ENCODE measurements around the gene KRT31. TPM values are rescaled to one million over a fixed set of nuclear protein-coding genes. Genes with fewer than 3 reads are reported as not detected.

KRT31 gene
- total RNA-seq, 2 experiments from 2014 or later = not detected

DNA sequence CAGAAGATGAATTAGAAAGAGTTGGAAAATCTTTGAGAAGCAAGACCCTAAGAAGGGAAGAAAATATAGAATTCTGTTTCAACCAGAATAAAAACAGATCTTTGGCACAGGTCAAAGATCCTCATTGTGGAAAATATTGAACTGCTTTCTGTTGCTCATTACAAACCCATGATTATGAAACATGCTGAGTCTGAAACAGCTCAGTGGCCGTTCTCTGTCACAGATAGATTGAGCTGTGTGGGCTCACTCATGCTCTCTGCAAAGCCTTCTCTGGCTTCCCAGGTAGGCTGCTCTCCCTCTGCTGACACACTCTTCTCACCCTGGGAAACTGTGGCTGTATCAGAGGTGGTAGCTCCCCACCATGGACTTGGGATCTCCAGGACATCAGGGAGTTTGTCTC lies 46.8 kb upstream of the KRT31 start:
- Histone ChIP-seq H3K36me3 (ENCODE audit: insufficient read depth, low read length) (no peaks in the 10 kb centered on the region), H3K9me3 (ENCODE audit: control insufficient read depth in 1 of 2, insufficient read depth in 1 of 2, low read length in 2 of 2) (peaks cover 0 to 5% of the 10 kb centered on the region in 2 experiments), H3K4me1 (ENCODE audit: insufficient read depth, low read length) (no peaks in the 10 kb centered on the region), H3K4me3 (ENCODE audit: low read length) (no peak overlapping the region), H3K27ac (ENCODE audit: low read depth in 1 of 2, low read length in 2 of 2) (no peak overlapping the region), H3K27me3 (ENCODE audit: control insufficient read depth in 1 of 2, insufficient read depth in 2 of 2, low read length in 2 of 2) (peaks cover 0 to 2% of the 10 kb centered on the region in 2 experiments)
- intact Hi-C loops (cut with DNase I, micrococcal nuclease) = no loop called here
- Mint-ChIP-seq H3K4me3 (no peak overlapping the region), H3K27ac (no peak overlapping the region), H3K9me3 (no peaks in the 10 kb centered on the region), H3K4me1 (ENCODE audit: low read depth) (no peaks in the 10 kb centered on the region), H3K27me3 (peaks cover 9% of the 10 kb centered on the region), H3K36me3 (ENCODE audit: low read depth) (no peaks in the 10 kb centered on the region)
- POLR2A ChIA-PET = no interaction called here
- CTCF ChIA-PET = interaction anchor here (1.5 kb wide), 1 partner anchor 24 kb away, joined by 3 read pairs; no protein-coding TSS in a partner anchor
- TF ChIP-seq, protein P1, sequence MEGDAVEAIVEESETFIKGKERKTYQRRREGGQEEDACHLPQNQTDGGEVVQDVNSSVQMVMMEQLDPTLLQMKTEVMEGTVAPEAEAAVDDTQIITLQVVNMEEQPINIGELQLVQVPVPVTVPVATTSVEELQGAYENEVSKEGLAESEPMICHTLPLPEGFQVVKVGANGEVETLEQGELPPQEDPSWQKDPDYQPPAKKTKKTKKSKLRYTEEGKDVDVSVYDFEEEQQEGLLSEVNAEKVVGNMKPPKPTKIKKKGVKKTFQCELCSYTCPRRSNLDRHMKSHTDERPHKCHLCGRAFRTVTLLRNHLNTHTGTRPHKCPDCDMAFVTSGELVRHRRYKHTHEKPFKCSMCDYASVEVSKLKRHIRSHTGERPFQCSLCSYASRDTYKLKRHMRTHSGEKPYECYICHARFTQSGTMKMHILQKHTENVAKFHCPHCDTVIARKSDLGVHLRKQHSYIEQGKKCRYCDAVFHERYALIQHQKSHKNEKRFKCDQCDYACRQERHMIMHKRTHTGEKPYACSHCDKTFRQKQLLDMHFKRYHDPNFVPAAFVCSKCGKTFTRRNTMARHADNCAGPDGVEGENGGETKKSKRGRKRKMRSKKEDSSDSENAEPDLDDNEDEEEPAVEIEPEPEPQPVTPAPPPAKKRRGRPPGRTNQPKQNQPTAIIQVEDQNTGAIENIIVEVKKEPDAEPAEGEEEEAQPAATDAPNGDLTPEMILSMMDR (IDR thresholded peaks at IDR 0.05) = no peak
- ATAC-seq (ENCODE audit: poor library complexity) (no peak), DNase-seq (no peak)

DNA sequence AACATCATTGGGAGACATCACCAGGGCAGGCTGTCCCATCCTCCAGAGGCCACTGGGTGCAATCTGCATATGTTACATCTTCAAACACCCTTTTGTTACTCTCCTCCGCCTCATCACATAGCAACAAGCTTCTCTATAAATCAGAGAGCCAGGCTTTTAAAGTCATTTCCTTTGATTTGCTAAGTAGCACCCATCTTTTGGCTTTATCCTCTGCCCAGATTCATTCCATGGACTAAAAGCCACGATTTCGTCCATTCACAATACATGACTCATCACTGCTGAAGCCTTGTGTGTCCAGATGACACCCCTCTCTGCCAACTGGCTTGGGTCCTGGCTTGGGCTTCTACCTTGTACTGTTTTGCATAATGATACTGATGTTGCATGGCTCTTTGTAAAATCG lies 45.3 kb upstream of the KRT31 start:
- H3K4me3 Mint-ChIP-seq = no peak overlapping the region
- H3K27me3 ChIP-seq (ENCODE audit: control insufficient read depth in 1 of 2, insufficient read depth in 2 of 2, low read length in 2 of 2) = peaks cover 0 to 2% of the 10 kb centered on the region in 2 experiments
- ChIA-PET CTCF (interaction anchor here (1.5 kb wide), 1 partner anchor 23 kb away, joined by 3 read pairs; no protein-coding TSS in a partner anchor), POLR2A (no interaction called here)
- H3K27ac Mint-ChIP-seq = no peak overlapping the region
- DNase-seq (no peak), ATAC-seq (ENCODE audit: poor library complexity) (no peak)
- no peaks in the 10 kb centered on the region for H3K4me1 ChIP-seq (ENCODE audit: insufficient read depth, low read length)
- H3K36me3 Mint-ChIP-seq (ENCODE audit: low read depth) = no peaks in the 10 kb centered on the region
- peaks cover 0 to 5% of the 10 kb centered on the region in 2 experiments for H3K9me3 ChIP-seq (ENCODE audit: control insufficient read depth in 1 of 2, insufficient read depth in 1 of 2, low read length in 2 of 2)
- H3K4me3 ChIP-seq (ENCODE audit: low read length) = no peak overlapping the region
- TF ChIP-seq, protein P1 (IDR thresholded peaks at IDR 0.05) = no peak
- no peaks in the 10 kb centered on the region for H3K4me1 Mint-ChIP-seq (ENCODE audit: low read depth)
- H3K27ac ChIP-seq (ENCODE audit: low read depth in 1 of 2, low read length in 2 of 2) = no peak overlapping the region
- H3K9me3 Mint-ChIP-seq = no peaks in the 10 kb centered on the region
- H3K36me3 ChIP-seq (ENCODE audit: insufficient read depth, low read length) = no peaks in the 10 kb centered on the region
- H3K27me3 Mint-ChIP-seq = peaks cover 9% of the 10 kb centered on the region
- intact Hi-C loops (cut with DNase I, micrococcal nuclease) = no loop called here

DNA sequence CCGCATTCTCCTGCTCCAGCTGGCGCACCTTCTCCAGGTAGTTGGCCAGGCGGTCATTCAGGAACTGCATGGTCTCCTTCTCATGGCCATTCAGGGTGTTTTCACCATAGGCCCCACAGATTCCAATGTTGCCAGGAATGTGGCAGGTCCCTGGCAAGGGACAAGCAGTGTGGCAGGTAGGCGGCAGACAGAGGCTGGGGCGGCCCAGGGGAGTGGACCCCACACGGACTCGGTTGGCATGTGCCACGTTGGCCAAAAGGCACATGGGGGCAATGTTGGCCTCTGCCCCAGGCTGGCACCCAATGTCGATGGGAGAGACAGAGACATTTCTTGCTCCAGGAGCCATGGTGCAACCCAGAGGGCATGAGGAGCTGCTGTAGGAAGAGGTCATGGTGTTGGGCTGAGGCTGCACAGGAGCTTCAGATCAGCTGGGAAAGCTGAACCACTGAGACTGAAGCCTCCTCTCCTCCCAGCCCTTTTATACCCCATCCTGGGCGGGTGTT lies 43.2 kb upstream of the KRT31 start, which contains the start of gene KRT38:
KRT38 (minus strand) TSS at position 453 of the 503 bp plus-strand sequence; CDS start at position 391, 62 bp downstream.
- no peaks in the 10 kb centered on the region for H3K4me1 Mint-ChIP-seq (ENCODE audit: low read depth)
- TF ChIP-seq, protein P1 (IDR thresholded peaks at IDR 0.05) = no peak
- CTCF ChIA-PET = no interaction called here

More for the DNA sequence above, 43.2 kb upstream of the KRT31 start, which contains the start of gene KRT38:
- DNase-seq (no peak), ATAC-seq (ENCODE audit: poor library complexity) (no peak)
- Histone ChIP-seq H3K27ac (ENCODE audit: low read depth in 1 of 2, low read length in 2 of 2) (no peak within 1 kb of the TSS), H3K9me3 (ENCODE audit: control insufficient read depth in 1 of 2, insufficient read depth in 1 of 2, low read length in 2 of 2) (peaks cover 0 to 5% of the 10 kb centered on the region in 2 experiments), H3K4me1 (ENCODE audit: insufficient read depth, low read length) (no peaks in the 10 kb centered on the region), H3K36me3 (ENCODE audit: insufficient read depth, low read length) (no peaks in the 10 kb centered on the region), H3K4me3 (ENCODE audit: low read length) (no peak within 1 kb of the TSS), H3K27me3 (ENCODE audit: control insufficient read depth in 1 of 2, insufficient read depth in 2 of 2, low read length in 2 of 2) (peaks cover 0 to 2% of the 10 kb centered on the region in 2 experiments)
- Mint-ChIP-seq H3K4me3 (no peak within 1 kb of the TSS), H3K36me3 (ENCODE audit: low read depth) (no peaks in the 10 kb centered on the region), H3K9me3 (no peaks in the 10 kb centered on the region), H3K27ac (no peak within 1 kb of the TSS), H3K27me3 (peaks cover 4% of the 10 kb centered on the region)
- intact Hi-C loops (cut with DNase I, micrococcal nuclease) = no loop called here
- POLR2A ChIA-PET = no interaction called here
